ENCODE data around the gene FBXO27.
"Not testable (repeated sequence)": the region's sequence is repeated elsewhere in the genome, so short reads cannot be mapped to it uniquely, and the experiment has no call there.

The FBXO27 gene

DNA sequence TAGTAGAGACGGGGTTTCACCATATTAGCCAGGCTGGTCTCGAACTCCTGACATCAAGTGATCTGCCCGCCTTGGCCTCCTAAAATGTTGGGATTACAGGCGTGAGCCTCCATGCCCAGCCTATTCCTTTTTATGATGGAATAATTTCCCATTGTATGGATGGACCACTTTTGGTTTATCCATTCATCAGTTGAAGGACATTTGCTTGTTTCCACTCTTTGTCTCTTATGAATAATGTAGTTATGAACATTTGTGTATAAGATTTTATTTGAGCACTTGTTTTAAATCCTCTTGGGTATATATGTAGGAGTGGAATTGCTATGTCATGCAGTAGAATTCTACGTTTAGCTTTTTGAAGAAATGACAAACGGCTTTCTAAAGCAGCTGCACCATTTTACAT lies 23.3 kb downstream of the FBXO27 start:
- TF ChIP-seq, protein P1, sequence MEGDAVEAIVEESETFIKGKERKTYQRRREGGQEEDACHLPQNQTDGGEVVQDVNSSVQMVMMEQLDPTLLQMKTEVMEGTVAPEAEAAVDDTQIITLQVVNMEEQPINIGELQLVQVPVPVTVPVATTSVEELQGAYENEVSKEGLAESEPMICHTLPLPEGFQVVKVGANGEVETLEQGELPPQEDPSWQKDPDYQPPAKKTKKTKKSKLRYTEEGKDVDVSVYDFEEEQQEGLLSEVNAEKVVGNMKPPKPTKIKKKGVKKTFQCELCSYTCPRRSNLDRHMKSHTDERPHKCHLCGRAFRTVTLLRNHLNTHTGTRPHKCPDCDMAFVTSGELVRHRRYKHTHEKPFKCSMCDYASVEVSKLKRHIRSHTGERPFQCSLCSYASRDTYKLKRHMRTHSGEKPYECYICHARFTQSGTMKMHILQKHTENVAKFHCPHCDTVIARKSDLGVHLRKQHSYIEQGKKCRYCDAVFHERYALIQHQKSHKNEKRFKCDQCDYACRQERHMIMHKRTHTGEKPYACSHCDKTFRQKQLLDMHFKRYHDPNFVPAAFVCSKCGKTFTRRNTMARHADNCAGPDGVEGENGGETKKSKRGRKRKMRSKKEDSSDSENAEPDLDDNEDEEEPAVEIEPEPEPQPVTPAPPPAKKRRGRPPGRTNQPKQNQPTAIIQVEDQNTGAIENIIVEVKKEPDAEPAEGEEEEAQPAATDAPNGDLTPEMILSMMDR (IDR thresholded peaks at IDR 0.05; ENCODE audit: control insufficient read depth, insufficient read depth, low read depth, low read length, missing control alignments) = no peak

GRCh38 chr19:39008137-39008536 lies 24.2 kb downstream of the FBXO27 start:
- TF ChIP-seq, protein P1 (IDR thresholded peaks at IDR 0.05; ENCODE audit: control insufficient read depth, insufficient read depth, low read depth, low read length, missing control alignments) = no peak

More for the DNA sequence above, 23.3 kb downstream of the FBXO27 start:
- no peak for DNase-seq (ENCODE audit: low read depth)
- H3K4me3 ChIP-seq (ENCODE audit: control insufficient read depth, low read depth, low read length) = no peak overlapping the region

DNA sequence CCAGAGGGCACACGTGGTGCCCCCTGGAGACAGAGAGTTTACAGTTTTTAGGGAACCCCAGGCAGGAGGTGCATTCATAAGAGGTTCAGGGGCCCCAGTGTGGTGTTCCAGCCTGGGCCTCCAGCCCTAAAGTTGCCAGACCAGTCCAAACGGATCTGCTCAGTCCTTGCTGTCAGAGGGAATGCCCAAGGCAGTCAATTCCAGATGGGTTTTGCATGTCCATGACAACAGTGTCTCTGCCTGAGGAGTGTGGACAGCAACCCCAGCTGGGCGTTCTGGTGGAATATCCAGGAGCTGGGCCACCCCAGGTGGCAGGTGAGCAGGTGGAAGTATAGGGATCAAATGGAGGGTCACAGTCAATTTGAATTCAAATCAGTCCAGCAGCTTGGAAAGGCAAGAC lies 25.3 kb downstream of the FBXO27 start:
- no peak overlapping the region for H3K4me3 ChIP-seq (ENCODE audit: control insufficient read depth, low read depth, low read length)
- no peak for DNase-seq (ENCODE audit: low read depth)
- TF ChIP-seq, protein P1 (IDR thresholded peaks at IDR 0.05; ENCODE audit: control insufficient read depth, insufficient read depth, low read depth, low read length, missing control alignments) = no peak

More at GRCh38 chr19:39008137-39008536, 24.2 kb downstream of the FBXO27 start:
- no peak for DNase-seq (ENCODE audit: low read depth)
- H3K4me3 ChIP-seq (ENCODE audit: control insufficient read depth, low read depth, low read length) = no peak overlapping the region

DNA sequence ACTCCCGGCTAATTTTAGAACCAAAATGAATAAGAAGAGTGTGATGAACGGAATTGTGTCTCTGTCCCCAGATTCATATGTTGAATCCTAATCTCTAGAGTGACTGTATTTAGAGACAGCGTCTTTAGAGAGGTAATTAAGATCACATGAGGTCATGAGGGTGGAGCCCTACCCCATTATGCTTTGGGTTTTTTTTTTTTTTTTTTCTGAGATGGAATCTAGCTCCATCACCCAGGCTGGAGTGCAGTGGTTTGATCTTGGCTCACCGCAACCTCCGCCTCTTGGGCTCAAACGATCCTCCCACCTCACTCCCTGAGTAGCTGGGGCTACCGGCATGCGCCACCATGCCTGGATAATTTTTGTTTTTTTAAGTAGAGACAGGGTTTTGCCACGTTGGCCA lies 27.9 kb downstream of the FBXO27 start:
- DNase-seq (ENCODE audit: low read depth) = no peak
- TF ChIP-seq, protein P1 (IDR thresholded peaks at IDR 0.05; ENCODE audit: control insufficient read depth, insufficient read depth, low read depth, low read length, missing control alignments) = no peak
- no peak overlapping the region for H3K4me3 ChIP-seq (ENCODE audit: control insufficient read depth, low read depth, low read length)

DNA sequence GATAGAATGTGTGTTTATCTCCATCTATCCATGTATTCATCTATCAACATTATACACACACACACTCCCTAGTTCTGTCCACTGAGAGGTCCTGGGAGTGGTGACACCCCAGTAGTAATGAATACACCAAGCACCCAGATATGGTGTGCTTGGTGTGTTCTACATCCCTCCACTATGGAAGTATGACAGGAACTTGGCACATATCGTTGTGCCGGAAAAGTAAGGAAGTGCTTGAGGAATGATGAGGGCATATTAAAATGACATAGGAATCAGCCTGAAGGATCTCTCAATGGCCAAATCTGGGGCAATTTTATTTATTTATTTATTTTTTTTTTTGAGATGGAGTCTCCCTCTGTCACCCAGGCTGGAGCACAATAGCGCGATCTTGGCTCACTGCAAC lies 28.6 kb downstream of the FBXO27 start:
- H3K4me3 ChIP-seq (ENCODE audit: control insufficient read depth, low read depth, low read length) = no peak overlapping the region
- TF ChIP-seq, protein P1 (IDR thresholded peaks at IDR 0.05; ENCODE audit: control insufficient read depth, insufficient read depth, low read depth, low read length, missing control alignments) = no peak
- no peak for DNase-seq (ENCODE audit: low read depth)

DNA sequence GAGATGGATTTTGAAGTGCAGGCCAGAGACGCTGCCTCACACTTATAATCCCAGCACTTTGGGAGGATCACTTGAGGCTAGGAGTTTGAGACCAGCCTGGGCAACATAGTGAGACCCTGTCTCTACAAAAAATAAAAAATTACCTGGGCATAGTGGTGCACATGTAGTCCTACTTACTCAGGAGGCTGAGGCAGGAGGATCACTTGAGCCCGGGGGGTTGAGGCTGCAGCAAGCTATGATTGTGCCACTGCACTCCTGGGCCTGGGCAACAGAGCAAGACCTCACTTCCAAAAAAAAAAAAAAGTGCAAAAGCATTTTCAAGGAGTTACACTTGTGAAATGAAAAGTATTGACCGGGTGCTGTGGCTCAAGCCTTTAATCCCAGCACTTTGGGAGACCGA lies 29.2 kb downstream of the FBXO27 start:
- DNase-seq (ENCODE audit: low read depth) = no peak
- H3K4me3 ChIP-seq (ENCODE audit: control insufficient read depth, low read depth, low read length) = no peak overlapping the region
- TF ChIP-seq, protein P1 (IDR thresholded peaks at IDR 0.05; ENCODE audit: control insufficient read depth, insufficient read depth, low read depth, low read length, missing control alignments) = no peak

DNA sequence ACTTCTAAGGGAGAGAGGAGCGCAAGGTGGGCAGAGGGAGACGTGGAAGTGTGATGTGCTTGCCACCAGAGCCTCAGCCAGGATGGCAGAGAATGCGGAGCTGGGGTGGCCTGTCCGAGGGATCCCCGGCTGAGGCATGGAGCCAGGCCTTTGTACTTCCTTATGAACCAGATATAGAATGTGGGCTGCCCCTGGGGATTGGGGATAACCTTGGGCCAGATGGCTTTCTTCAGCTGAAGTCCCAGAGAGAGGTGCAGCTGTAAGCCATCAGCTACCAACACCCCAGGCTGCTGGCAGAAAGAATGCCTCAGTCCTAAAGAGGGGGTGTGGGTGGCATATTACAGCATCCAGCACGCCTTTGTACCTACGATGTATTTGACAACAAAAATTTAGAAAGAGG lies 31.3 kb downstream of the FBXO27 start:
- TF ChIP-seq, protein P1 (IDR thresholded peaks at IDR 0.05; ENCODE audit: control insufficient read depth, insufficient read depth, low read depth, low read length, missing control alignments) = no peak
- DNase-seq (ENCODE audit: low read depth) = no peak
- H3K4me3 ChIP-seq (ENCODE audit: control insufficient read depth, low read depth, low read length) = no peak overlapping the region

DNA sequence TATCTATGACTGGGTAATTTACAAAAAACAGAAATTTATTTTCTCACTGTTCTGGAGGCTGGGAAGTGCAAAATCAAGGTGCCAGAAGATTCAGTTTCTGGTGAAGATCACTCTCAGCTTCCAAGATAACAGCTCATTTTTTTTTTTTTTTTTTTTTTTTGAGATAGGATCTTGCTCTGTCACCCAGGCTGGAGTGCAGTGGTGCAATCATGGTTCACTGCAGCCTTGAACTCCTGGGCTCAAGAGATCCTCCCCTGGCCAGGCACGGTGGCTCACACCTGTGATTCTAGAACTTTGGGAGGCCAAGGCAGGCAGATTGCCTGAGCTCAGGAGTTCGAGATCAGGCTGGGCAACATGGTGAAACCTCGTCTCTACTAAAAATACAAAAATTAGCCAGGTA lies 34.8 kb downstream of the FBXO27 start:
- H3K4me3 ChIP-seq (ENCODE audit: control insufficient read depth, low read depth, low read length); DNase-seq (ENCODE audit: low read depth): not testable (repeated sequence)
